IMR-90 (cell line): ENCODE data around the gene ACADM. TPM values are rescaled to one million over a fixed set of nuclear protein-coding genes. Genes with fewer than 3 reads are reported as not detected.

Source experiments
- ATAC-seq: fragments of 200-7000 bp; cut with Tn5 transposase; 2 replicates; pipeline ENCODE4 v1.9.1; 2020; ENCODE audit warnings: low read depth, mild to moderate bottlenecking, moderate library complexity
- BruUV-seq: library from RNA; stranded (reverse); fragments of 400-500 nt; replicated peaks from 2 replicates; lab custom pipeline; 2021; lab: Mats Ljungman, UMichigan
- CTCF ChIA-PET: fragments of 300-600 bp; formaldehyde crosslinking; extraction: SDS; loops from one replicate; lab custom pipeline; 2021; ENCODE audit warnings: antibody characterized with exemption; lab: Yijun Ruan, JAX
- POLR2A ChIA-PET: fragments of 300-600 bp; sonication (Branson Sonifier 250); formaldehyde crosslinking; loops from one replicate; lab custom pipeline; 2022; ENCODE audit warnings: antibody characterized with exemption; ENCODE audit not compliant: unreplicated experiment; lab: Charles Lee
- DNase-seq: peaks from one replicate; pipeline ENCODE4 v3.0.0; 2013
- H2AFZ ChIP-seq: replicated peaks from 2 replicates; pipeline ENCODE3; 2013; ENCODE audit warnings: low read length, mild to moderate bottlenecking; ENCODE audit not compliant: poor library complexity
- H2AK5ac ChIP-seq: 2 replicates; pipeline ENCODE4 v1.6.1; 2013; ENCODE audit warnings: low read depth, low read length, inconsistent platforms
- H2AK9ac ChIP-seq: replicated peaks from 2 replicates; pipeline ENCODE3; 2013; ENCODE audit warnings: mild to moderate bottlenecking, low read depth, low read length, moderate library complexity; ENCODE audit not compliant: poor library complexity
- H2BK120ac ChIP-seq: 2 replicates; pipeline ENCODE4 v1.6.1; 2013; ENCODE audit warnings: low read depth, low read length, inconsistent platforms
- H2BK15ac ChIP-seq: 3 replicates; pipeline ENCODE4 v1.6.1; 2013; ENCODE audit warnings: low read depth, low read length, inconsistent platforms
- H2BK20ac ChIP-seq: 2 replicates; pipeline ENCODE4 v1.6.1; 2013; ENCODE audit warnings: low read depth, mild to moderate bottlenecking, inconsistent platforms, low read length, moderate library complexity
- H2BK5ac ChIP-seq: 2 replicates; pipeline ENCODE4 v1.6.1; 2013; ENCODE audit warnings: mild to moderate bottlenecking, low read depth, low read length, inconsistent platforms; ENCODE audit not compliant: poor library complexity, severe bottlenecking
- H3K14ac ChIP-seq: replicated peaks from 2 replicates; pipeline ENCODE4 v1.6.1; 2013; ENCODE audit warnings: low read depth, low read length, inconsistent platforms
- H3K18ac ChIP-seq: 2 replicates; pipeline ENCODE4 v1.6.1; 2013; ENCODE audit warnings: low read depth, low read length, control low read depth
- H3K23ac ChIP-seq: 2 replicates; pipeline ENCODE4 v1.6.1; 2013; ENCODE audit warnings: low read depth, low read length, inconsistent platforms
- H3K27ac ChIP-seq: 2 replicates; pipeline ENCODE4 v1.5.1; 2013; ENCODE audit warnings: mild to moderate bottlenecking, control low read depth, low read length; ENCODE audit not compliant: insufficient read depth
- H3K27me3 ChIP-seq: 2 replicates; pipeline ENCODE4 v1.6.1; 2013; ENCODE audit warnings: low read length; ENCODE audit not compliant: control insufficient read depth, insufficient read depth
- H3K36me3 ChIP-seq: 2 replicates; pipeline ENCODE4 v1.6.1; 2013; ENCODE audit warnings: low read length, mixed read lengths; ENCODE audit not compliant: control insufficient read depth, insufficient read depth
- H3K4ac ChIP-seq: 2 replicates; pipeline ENCODE4 v1.6.1; 2013; ENCODE audit warnings: low read depth, low read length, inconsistent platforms
- H3K4me1 ChIP-seq: 2 replicates; pipeline ENCODE4 v1.6.1; 2013; ENCODE audit warnings: low read length, mixed read lengths; ENCODE audit not compliant: control insufficient read depth, insufficient read depth
- H3K4me2 ChIP-seq: 2 replicates; pipeline ENCODE4 v1.6.1; 2013; ENCODE audit warnings: low read depth, mild to moderate bottlenecking, control low read depth, low read length, moderate library complexity
- H3K4me3 ChIP-seq: 2 replicates; pipeline ENCODE4 v1.5.1; 2013; ENCODE audit warnings: low read depth, mild to moderate bottlenecking, control low read depth, low read length, moderate library complexity; ENCODE audit not compliant: insufficient read depth
- H3K56ac ChIP-seq: 2 replicates; pipeline ENCODE4 v1.6.1; 2013; ENCODE audit warnings: low read length, inconsistent platforms; ENCODE audit not compliant: insufficient read depth; ENCODE audit errors: extremely low read depth
- H3K79me1 ChIP-seq, 2 experiments: 2 replicates each; pipeline ENCODE4 v1.6.1; 2013; ENCODE audit warnings: low read length in 2 of 2, inconsistent platforms in 1 of 2, low read depth in 1 of 2
- H3K9ac ChIP-seq: 2 replicates; pipeline ENCODE4 v1.6.1; 2013; ENCODE audit warnings: low read depth, low read length, control low read depth
- H3K9me1 ChIP-seq: 2 replicates; pipeline ENCODE4 v1.6.1; 2013; ENCODE audit warnings: low read length, inconsistent platforms; ENCODE audit not compliant: insufficient read depth
- H3K9me3 ChIP-seq: 2 replicates; pipeline ENCODE4 v1.6.1; 2013; ENCODE audit warnings: low read length; ENCODE audit not compliant: control insufficient read depth, insufficient read depth
- H4K20me1 ChIP-seq: 2 replicates; pipeline ENCODE4 v1.6.1; 2013; ENCODE audit warnings: low read length, inconsistent platforms; ENCODE audit not compliant: insufficient read depth
- H4K5ac ChIP-seq: 2 replicates; pipeline ENCODE4 v1.6.1; 2013; ENCODE audit warnings: mild to moderate bottlenecking, low read depth, low read length, control low read depth
- H4K8ac ChIP-seq, 2 experiments: 2 replicates each; pipeline ENCODE4 v1.6.1; 2013; ENCODE audit warnings: low read depth in 2 of 2, low read length in 2 of 2, control low read depth in 1 of 2, inconsistent platforms in 1 of 2
- H4K91ac ChIP-seq: 2 replicates; pipeline ENCODE4 v1.6.1; 2013; ENCODE audit warnings: low read depth, low read length, inconsistent platforms; ENCODE audit not compliant: insufficient read depth
- BHLHE40 ChIP-seq: fragments of 150-350 bp; IDR thresholded peaks from 2 replicates; pipeline ENCODE4 v1.6.1; 2016; ENCODE audit warnings: mild to moderate bottlenecking, low read depth, low read length
- CEBPB ChIP-seq: IDR thresholded peaks from 2 replicates; pipeline ENCODE4 v1.6.1; 2012; ENCODE audit warnings: low read depth, low read length, improper control_type of control experiment
- CHD1 ChIP-seq: IDR thresholded peaks from 2 replicates; pipeline ENCODE4 v1.6.1; 2012; ENCODE audit warnings: low read depth, low read length, improper control_type of control experiment
- CTCF ChIP-seq: conservative IDR thresholded peaks from 2 replicates; pipeline ENCODE4 v1.5.1; 2012; ENCODE audit warnings: mild to moderate bottlenecking, low read depth, low read length, improper control_type of control experiment
- ELK1 ChIP-seq: fragments of 150-350 bp; IDR thresholded peaks from 2 replicates; pipeline ENCODE4 v1.6.1; 2016; ENCODE audit warnings: low read depth, mild to moderate bottlenecking, low read length, moderate library complexity, borderline replicate concordance
- FOS ChIP-seq: fragments of 150-350 bp; IDR thresholded peaks from 2 replicates; pipeline ENCODE4 v1.6.1; 2016; ENCODE audit warnings: low read depth, low read length
- MAFK ChIP-seq: IDR thresholded peaks from 2 replicates; pipeline ENCODE4 v1.6.1; 2012; ENCODE audit warnings: low read depth, low read length, improper control_type of control experiment
- MAZ ChIP-seq: IDR thresholded peaks from 2 replicates; pipeline ENCODE4 v1.6.1; 2012; ENCODE audit warnings: low read depth, mild to moderate bottlenecking, low read length, improper control_type of control experiment, moderate library complexity, borderline replicate concordance
- MXI1 ChIP-seq: IDR thresholded peaks from 2 replicates; pipeline ENCODE4 v1.6.1; 2012; ENCODE audit warnings: low read depth, mild to moderate bottlenecking, low read length, moderate library complexity, borderline replicate concordance
- NFE2L2 ChIP-seq: fragments of 150-350 bp; IDR thresholded peaks from 2 replicates; pipeline ENCODE4 v1.6.1; 2016; ENCODE audit warnings: low read depth, mild to moderate bottlenecking, low read length
- POLR2A ChIP-seq: IDR thresholded peaks from 2 replicates; pipeline ENCODE4 v1.6.1; 2012; ENCODE audit warnings: mild to moderate bottlenecking, low read depth, low read length
- RAD21 ChIP-seq: IDR thresholded peaks from 2 replicates; pipeline ENCODE4 v1.6.1; 2012; ENCODE audit warnings: low read length, improper control_type of control experiment
- RCOR1 ChIP-seq: IDR thresholded peaks from 2 replicates; pipeline ENCODE4 v1.6.1; 2012; ENCODE audit warnings: mild to moderate bottlenecking, low read length, improper control_type of control experiment; ENCODE audit not compliant: insufficient replicate concordance
- RFX5 ChIP-seq: IDR thresholded peaks from 2 replicates; pipeline ENCODE4 v1.8.0; 2012; ENCODE audit warnings: low read depth, mild to moderate bottlenecking, low read length, moderate library complexity
- SMC3 ChIP-seq: fragments of 150-350 bp; IDR thresholded peaks from 2 replicates; pipeline ENCODE4 v1.6.1; 2016; ENCODE audit warnings: low read depth, mild to moderate bottlenecking, antibody characterized with exemption, low read length, moderate library complexity
- USF2 ChIP-seq: fragments of 150-350 bp; IDR thresholded peaks from 2 replicates; pipeline ENCODE4 v1.6.1; 2017; ENCODE audit warnings: mild to moderate bottlenecking, antibody characterized with exemption, low read length, low read depth
- WGBS, 2 experiments: methylation state at CpG; one replicate each; pipeline versions ENCODE4 v1.1.5 to v1.1.7; 2013; ENCODE audit warnings: missing lambda C conversion rate in 2 of 2; ENCODE audit not compliant: insufficient read length in 1 of 2; ENCODE audit errors: extremely low coverage in 2 of 2; 5-methylcytosine and 5-hydroxymethylcytosine counted together
- dilution Hi-C: fragments of 300-500 bp; cut with HindIII; formaldehyde crosslinking; loops from one replicate; pipeline ENCODE4 v1.14.3; 2018; ENCODE audit warnings: low sequenced_read_pairs; ENCODE audit not compliant: unreplicated experiment
- in situ Hi-C: fragments of 300-500 bp; cut with MboI; formaldehyde crosslinking; loops from 3 replicates; pipeline ENCODE4 v1.14.3; 2019; ENCODE audit warnings: low sequenced_read_pairs, inconsistent platforms, mixed read lengths
- intact Hi-C: fragments of 100-400 bp; cut with micrococcal nuclease; formaldehyde crosslinking; loops from 2 replicates; pipeline ENCODE4 v1.10.0; 2022
- polyA plus RNA-seq, 3 experiments: library from polyadenylated mRNA; depleted of rRNA; stranded (reverse); fragments of >200 nt; gene quantifications; 2 replicates each; pipeline ENCODE4 v1.2.3, GENCODE V29; 2012; ENCODE audit warnings: low replicate concordance in 1 of 3
- total RNA-seq: library from RNA; depleted of rRNA; stranded (reverse); fragments of >200 nt; gene quantifications from 2 replicates; pipeline ENCODE4 v1.2.3, GENCODE V29; 2012

ACADM gene
- total and polyA plus RNA-seq, 2 of the 4 experiments (the other 2 are of a cell fraction): 8.6 to 18.5 TPM

- no peak overlapping the region for H2BK15ac ChIP-seq
- H2BK120ac ChIP-seq: no peak overlapping the region
- no peak overlapping the region for H3K23ac ChIP-seq
- no peak for TF ChIP-seq ELK1
- no peak for TF ChIP-seq BHLHE40
- no peak for TF ChIP-seq SMC3
- TF ChIP-seq POLR2A: no peak
- no peak for TF ChIP-seq USF2
- TF ChIP-seq MAFK: no peak
- no peak for TF ChIP-seq CEBPB
- TF ChIP-seq RCOR1: no peak
- TF ChIP-seq NFE2L2: no peak
- TF ChIP-seq CHD1: no peak
- no peak for TF ChIP-seq RAD21
- no peak for TF ChIP-seq MAZ
- TF ChIP-seq RFX5: no peak
- TF ChIP-seq CTCF: no peak
- no peak for TF ChIP-seq FOS
- TF ChIP-seq MXI1: no peak
- in situ Hi-C loops (no loop called here), dilution Hi-C loops (no loop called here), intact Hi-C loops (no loop called here)
- H3K9me1 ChIP-seq: no peaks in the 10 kb centered on the region
- WGBS, 2 experiments: 100% methylated on average over 2 of the region's 5 CpGs; no CpG with 5 or more reads in 1 of the 2 experiments
- H3K79me1 ChIP-seq: peaks cover 5 to 18% of the 10 kb centered on the region in 2 experiments; a peak in 1 of 4 replicates
- BruUV-seq: no TSS peak
- no peaks in the 10 kb centered on the region for H3K9me3 ChIP-seq
- no peak overlapping the region for H4K91ac ChIP-seq
- no peaks in the 10 kb centered on the region for H4K20me1 ChIP-seq
- H3K36me3 ChIP-seq: peaks cover 16% of the 10 kb centered on the region
- no peak overlapping the region for H2BK5ac ChIP-seq
- H3K14ac ChIP-seq: no peak overlapping the region
- H3K27ac ChIP-seq: no peak overlapping the region
- no peak for DNase-seq
- H3K4me2 ChIP-seq: no peak overlapping the region
- no peaks in the 10 kb centered on the region for H3K27me3 ChIP-seq
- H3K4me3 ChIP-seq: no peak overlapping the region
- POLR2A ChIA-PET: no interaction called here
- no peak overlapping the region for H3K9ac ChIP-seq
- no peak overlapping the region for H2AK5ac ChIP-seq
- no peak overlapping the region for H3K4ac ChIP-seq
- CTCF ChIA-PET: interaction anchor here (0.6 to 1.3 kb wide), 2 partner anchors 12 to 35 kb away, joined by 3 read pairs; no protein-coding TSS in a partner anchor
- H2AFZ ChIP-seq: no peak overlapping the region
- no peak overlapping the region for H3K56ac ChIP-seq
- H4K5ac ChIP-seq: no peak overlapping the region
- H3K4me1 ChIP-seq: no peaks in the 10 kb centered on the region
- H2AK9ac ChIP-seq: no peak overlapping the region
- no peak overlapping the region for H4K8ac ChIP-seq
- H3K18ac ChIP-seq: no peak overlapping the region
- H2BK20ac ChIP-seq: no peak overlapping the region
- ATAC-seq: no peak
Measured at GRCh38 chr1:75733661-75734060, 9.2 kb downstream of the ACADM start.
